ENCODE data around the gene ICA1.

Gene ICA1

DNA sequence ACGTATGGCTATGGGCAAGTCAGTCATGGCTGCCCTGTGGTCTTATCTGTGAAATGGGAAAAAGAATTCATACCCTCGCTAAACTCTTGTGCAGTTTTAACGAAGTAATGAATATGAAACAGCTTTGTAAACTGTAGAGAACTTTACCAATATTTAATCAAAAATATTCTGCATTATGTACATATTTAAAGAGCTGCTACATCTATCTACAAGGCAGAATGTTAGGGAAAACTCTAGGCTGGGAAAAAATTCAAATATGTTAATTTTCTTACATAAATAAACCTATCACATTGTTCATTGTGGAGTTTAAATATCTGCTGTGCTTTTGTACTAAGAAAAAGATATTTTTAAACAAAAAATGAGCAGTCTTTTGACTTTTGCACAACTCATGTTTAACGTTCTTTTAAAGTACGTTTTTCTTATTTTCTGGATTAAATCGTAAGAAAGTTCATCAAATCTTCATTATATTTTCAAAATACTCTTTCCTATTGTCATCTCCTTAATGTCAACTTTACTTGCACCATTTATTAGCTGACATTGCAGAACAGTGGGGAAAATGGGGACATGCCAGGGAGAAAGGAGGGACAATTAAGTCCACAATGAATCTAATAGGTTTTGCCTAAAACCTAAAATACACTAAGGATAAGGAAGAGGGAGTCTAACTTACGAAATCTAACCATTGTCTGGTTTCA, 57.5 kb downstream of the ICA1 start (continued):
- TF ChIP-seq ZFP69B (tag by site-specific recombination; IDR thresholded peaks at IDR 0.05) (no peak), ZNF571 (tag by site-specific recombination; IDR thresholded peaks at IDR 0.05) (no peak), ZNF350 (tag by site-specific recombination; IDR thresholded peaks at IDR 0.05) (no peak), ZNF747 (tag by site-specific recombination; IDR thresholded peaks at IDR 0.05) (no peak), KLF1 (tag by site-specific recombination; IDR thresholded peaks at IDR 0.05) (no peak), ZNF292 (tag by site-specific recombination; IDR thresholded peaks at IDR 0.05; ENCODE audit: borderline replicate concordance, low read depth) (no peak)
- TF ChIP-seq, protein P1, sequence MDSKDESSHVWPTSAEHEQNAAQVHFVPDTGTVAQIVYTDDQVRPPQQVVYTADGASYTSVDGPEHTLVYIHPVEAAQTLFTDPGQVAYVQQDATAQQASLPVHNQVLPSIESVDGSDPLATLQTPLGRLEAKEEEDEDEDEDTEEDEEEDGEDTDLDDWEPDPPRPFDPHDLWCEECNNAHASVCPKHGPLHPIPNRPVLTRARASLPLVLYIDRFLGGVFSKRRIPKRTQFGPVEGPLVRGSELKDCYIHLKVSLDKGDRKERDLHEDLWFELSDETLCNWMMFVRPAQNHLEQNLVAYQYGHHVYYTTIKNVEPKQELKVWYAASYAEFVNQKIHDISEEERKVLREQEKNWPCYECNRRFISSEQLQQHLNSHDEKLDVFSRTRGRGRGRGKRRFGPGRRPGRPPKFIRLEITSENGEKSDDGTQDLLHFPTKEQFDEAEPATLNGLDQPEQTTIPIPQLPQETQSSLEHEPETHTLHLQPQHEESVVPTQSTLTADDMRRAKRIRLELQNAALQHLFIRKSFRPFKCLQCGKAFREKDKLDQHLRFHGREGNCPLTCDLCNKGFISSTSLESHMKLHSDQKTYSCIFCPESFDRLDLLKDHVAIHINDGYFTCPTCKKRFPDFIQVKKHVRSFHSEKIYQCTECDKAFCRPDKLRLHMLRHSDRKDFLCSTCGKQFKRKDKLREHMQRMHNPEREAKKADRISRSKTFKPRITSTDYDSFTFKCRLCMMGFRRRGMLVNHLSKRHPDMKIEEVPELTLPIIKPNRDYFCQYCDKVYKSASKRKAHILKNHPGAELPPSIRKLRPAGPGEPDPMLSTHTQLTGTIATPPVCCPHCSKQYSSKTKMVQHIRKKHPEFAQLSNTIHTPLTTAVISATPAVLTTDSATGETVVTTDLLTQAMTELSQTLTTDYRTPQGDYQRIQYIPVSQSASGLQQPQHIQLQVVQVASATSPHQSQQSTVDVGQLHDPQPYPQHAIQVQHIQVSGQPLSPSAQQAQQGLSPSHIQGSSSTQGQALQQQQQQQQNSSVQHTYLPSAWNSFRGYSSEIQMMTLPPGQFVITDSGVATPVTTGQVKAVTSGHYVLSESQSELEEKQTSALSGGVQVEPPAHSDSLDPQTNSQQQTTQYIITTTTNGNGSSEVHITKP (tag by site-specific recombination; IDR thresholded peaks at IDR 0.05) = no peak

DNA sequence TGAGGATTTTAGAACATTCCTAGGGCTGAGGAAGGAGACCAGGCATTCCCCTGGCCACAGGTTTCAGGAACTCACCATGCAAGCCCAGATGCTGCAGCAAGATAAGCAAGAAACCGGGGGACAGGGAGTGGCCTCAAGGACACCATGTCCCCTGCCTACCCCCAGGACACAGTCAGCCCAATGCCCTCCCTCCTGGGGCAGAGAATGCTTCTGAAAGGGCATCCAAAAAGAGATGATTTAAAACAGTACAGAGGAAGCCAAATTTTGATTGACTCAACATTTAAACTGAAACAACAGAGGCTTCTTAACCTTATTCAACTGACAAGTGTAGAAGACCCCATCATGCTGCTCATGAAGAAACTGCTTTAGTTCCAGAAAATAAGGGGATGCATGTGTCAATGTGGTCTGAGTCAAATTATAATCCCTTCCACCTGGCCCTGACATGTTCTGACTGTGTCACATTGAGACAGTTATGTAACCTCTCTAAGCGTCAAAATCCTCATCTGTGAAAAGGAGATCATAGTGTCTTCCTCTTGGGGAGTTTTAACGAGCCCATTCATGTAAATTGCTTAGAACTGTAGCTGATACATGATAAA, 60.0 kb downstream of the ICA1 start:
- TF ChIP-seq MZF1 (tag by site-specific recombination; IDR thresholded peaks at IDR 0.05; ENCODE audit: borderline replicate concordance) (no peak), YY1 (tag by site-specific recombination; IDR thresholded peaks at IDR 0.05) (no peak), ZNF561 (tag by site-specific recombination; IDR thresholded peaks at IDR 0.05; ENCODE audit: borderline replicate concordance) (no peak), SCRT2 (tag by site-specific recombination; IDR thresholded peaks at IDR 0.05) (no peak), ZNF2 (tag by site-specific recombination; IDR thresholded peaks at IDR 0.05) (no peak), HOXC10 (CRISPR knock-in tag; IDR thresholded peaks at IDR 0.05) (no peak), ZNF530 (tag by site-specific recombination; IDR thresholded peaks at IDR 0.05; ENCODE audit: low read depth) (no peak), ZNF521 (tag by site-specific recombination; IDR thresholded peaks at IDR 0.05) (no peak), GFI1B (tag by site-specific recombination; IDR thresholded peaks at IDR 0.05) (no peak), REPIN1 (tag by site-specific recombination; IDR thresholded peaks at IDR 0.05; ENCODE audit: low read depth) (no peak), GLIS1 (tag by site-specific recombination; IDR thresholded peaks at IDR 0.05) (no peak), ZNF155 (tag by site-specific recombination; IDR thresholded peaks at IDR 0.05) (no peak), ZNF214 (tag by site-specific recombination; IDR thresholded peaks at IDR 0.05; ENCODE audit: borderline replicate concordance) (no peak)
- TF ChIP-seq, protein P2, sequence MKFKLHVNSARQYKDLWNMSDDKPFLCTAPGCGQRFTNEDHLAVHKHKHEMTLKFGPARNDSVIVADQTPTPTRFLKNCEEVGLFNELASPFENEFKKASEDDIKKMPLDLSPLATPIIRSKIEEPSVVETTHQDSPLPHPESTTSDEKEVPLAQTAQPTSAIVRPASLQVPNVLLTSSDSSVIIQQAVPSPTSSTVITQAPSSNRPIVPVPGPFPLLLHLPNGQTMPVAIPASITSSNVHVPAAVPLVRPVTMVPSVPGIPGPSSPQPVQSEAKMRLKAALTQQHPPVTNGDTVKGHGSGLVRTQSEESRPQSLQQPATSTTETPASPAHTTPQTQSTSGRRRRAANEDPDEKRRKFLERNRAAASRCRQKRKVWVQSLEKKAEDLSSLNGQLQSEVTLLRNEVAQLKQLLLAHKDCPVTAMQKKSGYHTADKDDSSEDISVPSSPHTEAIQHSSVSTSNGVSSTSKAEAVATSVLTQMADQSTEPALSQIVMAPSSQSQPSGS (tag by site-specific recombination; IDR thresholded peaks at IDR 0.05; ENCODE audit: low read depth) = no peak
- TF ChIP-seq, protein P3, sequence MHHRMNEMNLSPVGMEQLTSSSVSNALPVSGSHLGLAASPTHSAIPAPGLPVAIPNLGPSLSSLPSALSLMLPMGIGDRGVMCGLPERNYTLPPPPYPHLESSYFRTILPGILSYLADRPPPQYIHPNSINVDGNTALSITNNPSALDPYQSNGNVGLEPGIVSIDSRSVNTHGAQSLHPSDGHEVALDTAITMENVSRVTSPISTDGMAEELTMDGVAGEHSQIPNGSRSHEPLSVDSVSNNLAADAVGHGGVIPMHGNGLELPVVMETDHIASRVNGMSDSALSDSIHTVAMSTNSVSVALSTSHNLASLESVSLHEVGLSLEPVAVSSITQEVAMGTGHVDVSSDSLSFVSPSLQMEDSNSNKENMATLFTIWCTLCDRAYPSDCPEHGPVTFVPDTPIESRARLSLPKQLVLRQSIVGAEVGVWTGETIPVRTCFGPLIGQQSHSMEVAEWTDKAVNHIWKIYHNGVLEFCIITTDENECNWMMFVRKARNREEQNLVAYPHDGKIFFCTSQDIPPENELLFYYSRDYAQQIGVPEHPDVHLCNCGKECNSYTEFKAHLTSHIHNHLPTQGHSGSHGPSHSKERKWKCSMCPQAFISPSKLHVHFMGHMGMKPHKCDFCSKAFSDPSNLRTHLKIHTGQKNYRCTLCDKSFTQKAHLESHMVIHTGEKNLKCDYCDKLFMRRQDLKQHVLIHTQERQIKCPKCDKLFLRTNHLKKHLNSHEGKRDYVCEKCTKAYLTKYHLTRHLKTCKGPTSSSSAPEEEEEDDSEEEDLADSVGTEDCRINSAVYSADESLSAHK (tag by site-specific recombination; IDR thresholded peaks at IDR 0.05) = no peak
- TF ChIP-seq, protein P4, sequence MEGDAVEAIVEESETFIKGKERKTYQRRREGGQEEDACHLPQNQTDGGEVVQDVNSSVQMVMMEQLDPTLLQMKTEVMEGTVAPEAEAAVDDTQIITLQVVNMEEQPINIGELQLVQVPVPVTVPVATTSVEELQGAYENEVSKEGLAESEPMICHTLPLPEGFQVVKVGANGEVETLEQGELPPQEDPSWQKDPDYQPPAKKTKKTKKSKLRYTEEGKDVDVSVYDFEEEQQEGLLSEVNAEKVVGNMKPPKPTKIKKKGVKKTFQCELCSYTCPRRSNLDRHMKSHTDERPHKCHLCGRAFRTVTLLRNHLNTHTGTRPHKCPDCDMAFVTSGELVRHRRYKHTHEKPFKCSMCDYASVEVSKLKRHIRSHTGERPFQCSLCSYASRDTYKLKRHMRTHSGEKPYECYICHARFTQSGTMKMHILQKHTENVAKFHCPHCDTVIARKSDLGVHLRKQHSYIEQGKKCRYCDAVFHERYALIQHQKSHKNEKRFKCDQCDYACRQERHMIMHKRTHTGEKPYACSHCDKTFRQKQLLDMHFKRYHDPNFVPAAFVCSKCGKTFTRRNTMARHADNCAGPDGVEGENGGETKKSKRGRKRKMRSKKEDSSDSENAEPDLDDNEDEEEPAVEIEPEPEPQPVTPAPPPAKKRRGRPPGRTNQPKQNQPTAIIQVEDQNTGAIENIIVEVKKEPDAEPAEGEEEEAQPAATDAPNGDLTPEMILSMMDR (tag by site-specific recombination; IDR thresholded peaks at IDR 0.05) = no peak
- Histone ChIP-seq H3K27ac (ENCODE audit: extremely low read depth, low read depth, low read length) (no peak overlapping the region), H3K4me3 (ENCODE audit: low read depth, low read length) (no peak overlapping the region), H3K36me3 (ENCODE audit: control insufficient read depth in 2 of 2, insufficient read depth in 1 of 2, low read length in 2 of 2) (no peaks in the 10 kb centered on the region), H3K4me1 (ENCODE audit: control insufficient read depth, insufficient read depth, low read length) (no peaks in the 10 kb centered on the region), H3K9me3 (ENCODE audit: control insufficient read depth, insufficient read depth, low read depth, low read length) (no peaks in the 10 kb centered on the region)
- ChIA-PET CTCF (no interaction called here), POLR2A (no interaction called here)

All from HEK293 (cell line).